Renal cortex interstitium (tissue), 11 donors: ENCODE data around the gene F7. TPM values are rescaled to one million over a fixed set of nuclear protein-coding genes. Genes with fewer than 3 reads are reported as not detected.
"Not testable (repeated sequence)": the region's sequence is repeated elsewhere in the genome, so short reads cannot be mapped to it uniquely, and the experiment has no call there.

ENCODE experiments used
- DNase-seq, 11 donors: peaks; one replicate each; pipeline ENCODE4 v3.0.0-alpha.2; 2013; ENCODE audit warnings: low read depth in 9 of 11, low spot score in 4 of 11; ENCODE audit errors: extremely low read depth in 1 of 11
- polyA plus RNA-seq, 3 donors: library from polyadenylated mRNA; unstranded; fragments of 120-200 nt; gene quantifications; one replicate each; pipeline ENCODE4 v1.2.1, GENCODE V29; 2013; ENCODE audit not compliant: insufficient read length in 3 of 3

Gene F7
- polyA plus RNA-seq, 3 donors, result 3.5 to 3.9 (median 3.5) TPM

DNA sequence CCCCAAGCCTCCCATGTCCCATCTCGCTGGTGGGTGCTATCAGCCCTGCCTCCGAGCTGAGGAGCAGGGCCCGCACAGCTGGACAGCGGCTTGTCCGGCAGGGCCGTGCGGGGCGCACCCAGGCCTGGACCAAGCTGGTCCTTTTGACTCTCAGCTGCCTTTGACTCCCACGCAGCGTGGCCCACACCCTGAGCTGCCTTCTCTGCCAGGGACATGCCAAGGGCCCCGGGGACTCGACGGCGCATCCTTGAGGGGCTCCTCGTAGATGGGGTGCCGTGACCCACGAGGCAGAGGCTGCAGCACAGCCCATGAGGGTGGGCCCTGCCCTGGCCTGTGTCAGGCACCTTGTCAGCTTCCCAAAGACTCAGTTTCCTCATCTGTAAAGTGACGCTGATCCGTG is 38.8 kb upstream of the F7 start:
- DNase-seq, result no peak

DNA sequence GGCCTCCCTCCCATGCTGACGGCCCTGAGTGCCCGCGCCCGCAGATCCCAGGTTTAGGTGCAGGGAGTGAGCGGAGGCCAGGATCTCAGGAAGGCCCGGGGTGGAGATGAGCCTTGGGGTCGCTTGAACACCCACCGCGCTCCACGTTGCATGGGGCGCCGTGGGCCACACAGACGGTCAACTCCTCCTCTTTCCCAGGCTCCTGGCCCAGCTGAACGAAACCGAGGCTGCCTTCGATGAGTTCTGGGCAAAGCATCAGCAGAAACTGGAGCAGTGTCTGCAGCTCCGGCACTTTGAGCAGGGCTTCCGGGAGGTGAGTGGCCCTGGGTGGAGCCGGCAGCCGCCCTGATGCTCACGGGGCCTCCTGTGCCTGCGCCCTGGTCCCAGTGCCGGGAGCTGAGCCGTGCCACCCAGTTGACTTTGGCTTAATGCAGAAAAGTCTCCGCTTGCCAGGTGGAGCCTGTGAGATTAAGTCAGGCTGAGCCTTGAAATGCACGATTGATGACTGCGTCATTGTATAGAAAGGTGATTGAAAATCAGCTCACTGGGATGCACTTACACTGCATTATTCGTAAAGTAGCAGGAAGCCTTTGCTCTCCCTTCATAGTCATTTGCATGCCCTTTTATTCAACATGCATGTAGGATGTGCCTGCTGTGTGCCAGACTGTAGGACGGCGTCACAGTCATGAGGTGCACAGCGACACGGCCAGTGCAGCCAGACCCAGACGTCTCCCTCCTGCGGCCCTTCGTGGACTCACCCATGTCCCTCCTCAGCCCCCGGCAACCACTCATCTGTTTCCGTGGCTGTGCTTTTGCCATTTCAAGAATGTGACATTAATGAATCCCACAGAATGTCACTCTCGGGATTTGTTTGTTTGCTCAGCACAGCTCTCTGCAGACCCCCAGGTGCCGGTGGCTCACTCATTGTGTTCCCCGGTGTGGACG is 35.5 kb upstream of the F7 start:
- no peak for DNase-seq

DNA sequence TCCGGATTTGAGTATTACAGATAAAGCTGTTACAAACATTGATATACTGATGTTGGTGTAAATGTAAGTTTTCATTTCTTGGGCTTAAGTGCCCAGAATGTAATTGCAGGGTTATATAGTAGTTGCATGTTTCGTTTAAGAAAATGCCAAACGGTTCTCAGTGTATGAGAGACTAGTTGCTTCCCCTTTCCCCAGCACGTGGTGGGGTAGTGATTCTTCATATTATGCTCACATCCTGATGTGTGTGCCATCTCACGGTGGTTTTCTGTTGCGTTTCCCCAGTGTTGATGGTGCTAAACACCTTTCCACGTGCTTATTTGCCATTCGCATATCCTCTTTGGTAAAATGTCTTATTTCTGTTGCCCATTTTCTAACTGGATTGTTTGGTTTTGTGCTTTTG is 34.7 kb upstream of the F7 start:
- DNase-seq, result no peak

DNA sequence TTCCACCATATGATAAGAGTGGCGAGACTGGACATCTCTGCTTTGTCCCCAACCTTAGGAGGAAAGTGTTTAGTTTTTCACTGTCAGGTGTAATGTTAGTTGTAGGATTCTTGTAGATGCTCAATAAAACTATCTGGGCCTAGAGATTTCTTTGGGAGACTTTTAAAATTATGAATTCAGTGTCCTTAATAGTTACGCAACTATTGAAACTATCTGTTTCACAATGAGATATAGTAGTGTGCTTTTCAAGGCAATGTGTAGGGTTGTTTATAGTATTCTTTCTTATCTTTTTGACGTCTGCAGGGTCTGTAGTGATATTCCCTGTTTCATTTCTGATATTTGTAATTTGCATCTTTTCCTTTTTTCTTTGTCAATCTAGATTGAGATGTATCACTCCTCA is 33.2 kb upstream of the F7 start:
- no peak for DNase-seq

DNA sequence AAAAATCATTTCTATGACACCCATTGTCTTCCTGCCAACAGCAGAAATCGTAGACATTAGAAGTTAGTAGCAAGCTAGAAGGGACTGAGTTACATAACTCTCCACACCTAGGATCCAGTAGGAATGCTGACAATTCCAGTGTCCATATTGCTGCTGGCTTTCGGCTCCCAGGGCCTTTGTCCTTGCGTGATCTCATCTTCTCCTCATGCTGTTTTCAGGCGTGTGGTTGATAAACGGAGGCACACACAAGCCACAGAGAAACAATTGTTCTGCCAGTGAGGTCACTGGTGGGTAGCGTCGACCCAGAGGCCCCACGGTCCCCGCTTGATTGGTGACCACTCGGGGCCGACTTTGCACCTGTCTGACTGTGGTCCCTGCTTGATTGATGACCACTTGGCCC is 31.6 kb upstream of the F7 start:
- no peak for DNase-seq

DNA sequence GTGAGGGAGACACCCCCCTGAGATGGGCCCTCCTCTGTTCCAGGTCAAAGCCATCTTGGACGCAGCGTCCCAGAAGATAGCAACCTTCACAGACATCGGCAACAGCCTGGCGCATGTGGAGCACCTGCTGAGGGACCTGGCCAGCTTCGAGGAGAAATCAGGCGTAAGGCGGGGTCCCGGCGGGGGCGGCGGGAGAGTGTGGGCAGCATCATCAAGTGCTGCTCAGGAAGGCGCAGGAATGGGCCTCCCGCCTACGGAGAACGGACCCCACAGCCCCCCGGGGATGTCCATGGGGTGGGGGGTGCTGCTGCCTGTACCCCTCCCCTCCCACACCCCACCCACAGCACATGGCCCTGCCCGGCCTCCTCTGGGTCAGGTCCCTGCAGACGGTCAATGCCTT is 31.2 kb upstream of the F7 start:
- DNase-seq, result no peak

DNA sequence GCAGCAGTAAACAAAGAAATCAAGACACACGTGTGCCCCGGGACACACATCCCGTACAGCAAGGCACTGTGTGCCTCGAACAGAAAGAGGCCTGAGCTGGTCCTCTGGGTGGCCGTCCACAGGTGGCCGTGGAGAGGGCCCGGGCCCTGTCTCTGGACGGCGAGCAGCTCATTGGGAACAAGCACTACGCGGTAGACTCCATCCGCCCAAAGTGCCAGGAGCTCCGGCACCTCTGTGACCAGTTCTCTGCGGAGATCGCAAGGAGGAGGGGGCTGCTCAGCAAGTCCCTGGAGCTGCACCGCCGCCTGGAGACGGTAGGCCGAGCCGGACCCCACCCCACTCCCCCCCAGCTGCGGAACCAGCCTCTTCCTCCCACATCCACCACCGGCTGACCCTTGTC is 30.7 kb upstream of the F7 start:
- no peak for DNase-seq

DNA sequence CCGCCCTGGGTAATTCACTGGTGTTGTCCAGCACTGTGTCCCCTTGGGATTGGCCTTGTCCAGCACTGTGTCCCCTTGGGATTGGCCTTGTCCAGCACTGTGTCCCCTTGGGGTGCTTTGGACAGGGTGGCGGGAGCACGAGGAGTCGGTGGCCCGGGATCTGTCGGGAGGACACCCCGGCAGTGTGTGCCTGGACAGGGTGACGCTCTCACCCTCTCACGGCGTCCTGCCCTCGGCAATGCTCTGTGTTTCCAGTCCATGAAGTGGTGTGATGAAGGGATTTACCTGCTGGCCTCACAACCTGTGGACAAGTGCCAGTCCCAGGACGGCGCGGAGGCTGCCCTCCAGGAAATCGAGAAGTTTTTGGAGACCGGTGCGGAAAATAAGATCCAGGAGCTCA is 29.9 kb upstream of the F7 start:
- DNase-seq, result no peak

DNA sequence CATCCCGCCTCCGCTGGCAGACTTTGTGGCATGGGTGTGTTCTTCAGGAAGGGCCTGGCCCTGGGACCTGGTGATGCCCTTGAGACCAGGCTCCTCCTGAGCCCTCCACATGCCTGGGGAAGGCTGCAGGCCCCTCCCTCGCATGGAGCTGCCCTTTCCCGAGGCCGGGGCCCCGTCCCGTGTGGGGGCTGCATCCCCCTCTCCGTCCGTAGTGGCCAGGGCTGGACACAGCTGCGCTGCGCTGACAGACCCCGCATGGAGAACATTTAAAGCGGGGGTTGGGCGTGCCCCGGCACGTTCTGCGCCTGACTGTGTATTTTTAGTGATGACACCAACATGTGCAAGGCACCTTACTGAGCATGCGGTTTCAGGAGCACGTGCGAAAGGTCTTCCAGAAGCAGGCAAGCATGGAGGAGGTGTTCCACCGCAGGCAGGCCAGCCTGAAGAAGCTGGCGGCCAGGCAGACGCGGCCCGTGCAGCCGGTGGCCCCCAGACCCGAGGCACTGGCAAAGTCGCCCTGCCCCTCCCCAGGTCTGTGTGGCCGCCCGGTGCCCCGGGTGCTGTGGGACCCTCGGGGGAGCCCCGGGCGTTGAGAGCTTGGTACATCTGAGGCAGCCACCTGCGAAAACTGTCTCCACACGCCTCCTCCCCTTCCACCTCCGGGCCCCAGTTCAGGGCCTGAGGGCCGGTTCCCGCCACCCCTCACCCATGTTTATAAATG is 28.8 kb upstream of the F7 start:
- no peak for DNase-seq

DNA sequence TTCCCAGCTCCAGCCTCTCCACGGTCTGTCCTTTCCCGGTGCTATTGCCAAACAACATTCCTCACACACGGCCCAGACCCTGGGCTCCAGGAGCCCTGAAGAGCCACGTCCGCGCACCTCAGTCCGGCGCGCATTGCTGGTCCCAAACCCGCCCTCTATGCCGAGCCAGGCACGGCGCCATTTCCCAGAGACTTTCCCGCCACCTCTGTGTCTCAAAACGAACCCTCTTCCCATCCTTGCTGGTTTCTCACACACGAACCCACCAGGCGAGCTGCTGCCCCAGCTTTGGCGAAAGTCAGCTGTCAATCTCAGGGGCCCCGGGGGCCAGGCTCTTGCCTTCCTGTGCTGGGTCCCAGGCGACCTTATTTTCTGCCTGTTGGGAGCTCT is 28.0 kb upstream of the F7 start:
- DNase-seq, result no peak

DNA sequence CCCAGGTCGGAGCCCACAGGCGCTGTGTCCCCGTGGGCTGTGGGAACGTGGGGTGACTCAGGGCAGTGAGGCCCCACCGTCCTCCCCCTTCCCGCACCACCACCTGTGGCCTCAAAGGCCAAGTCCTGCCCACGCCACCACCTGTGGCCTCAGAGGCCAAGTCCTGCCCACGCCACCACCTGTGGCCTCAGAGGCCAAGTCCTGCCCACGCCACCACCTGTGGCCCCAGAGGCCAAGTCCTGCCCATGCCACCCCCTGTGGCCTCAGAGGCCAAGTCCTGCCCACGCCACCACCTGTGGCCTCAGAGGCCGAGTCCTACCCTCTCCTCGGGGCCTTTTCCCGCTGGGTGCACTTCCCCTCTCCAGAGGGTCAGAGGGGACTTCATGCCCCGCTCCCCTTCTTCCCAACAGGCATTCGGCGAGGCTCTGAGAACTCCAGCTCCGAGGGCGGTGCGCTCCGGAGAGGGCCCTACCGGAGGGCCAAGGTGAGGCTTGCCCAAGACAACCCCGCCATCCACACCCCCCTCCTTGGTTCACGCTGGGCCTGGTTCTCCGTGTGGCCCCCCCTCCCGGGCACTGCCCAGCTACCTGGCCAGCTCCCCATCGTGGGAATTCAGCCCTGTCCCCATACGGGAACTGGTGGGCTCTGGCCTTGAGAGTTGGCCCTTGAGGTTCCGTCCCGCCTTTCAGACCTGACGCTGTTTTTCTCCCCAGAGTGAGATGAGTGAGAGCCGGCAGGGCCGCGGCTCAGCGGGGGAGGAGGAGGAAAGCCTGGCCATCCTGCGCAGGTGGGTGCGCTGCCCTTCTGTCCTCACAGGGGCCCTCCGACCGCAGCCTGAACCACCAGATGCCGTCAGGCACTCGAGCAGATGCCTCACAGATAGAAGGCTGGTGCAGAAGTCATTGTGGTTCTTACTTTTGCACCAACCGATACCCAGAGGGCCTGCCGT is 27.4 kb upstream of the F7 start:
- no peak for DNase-seq

DNA sequence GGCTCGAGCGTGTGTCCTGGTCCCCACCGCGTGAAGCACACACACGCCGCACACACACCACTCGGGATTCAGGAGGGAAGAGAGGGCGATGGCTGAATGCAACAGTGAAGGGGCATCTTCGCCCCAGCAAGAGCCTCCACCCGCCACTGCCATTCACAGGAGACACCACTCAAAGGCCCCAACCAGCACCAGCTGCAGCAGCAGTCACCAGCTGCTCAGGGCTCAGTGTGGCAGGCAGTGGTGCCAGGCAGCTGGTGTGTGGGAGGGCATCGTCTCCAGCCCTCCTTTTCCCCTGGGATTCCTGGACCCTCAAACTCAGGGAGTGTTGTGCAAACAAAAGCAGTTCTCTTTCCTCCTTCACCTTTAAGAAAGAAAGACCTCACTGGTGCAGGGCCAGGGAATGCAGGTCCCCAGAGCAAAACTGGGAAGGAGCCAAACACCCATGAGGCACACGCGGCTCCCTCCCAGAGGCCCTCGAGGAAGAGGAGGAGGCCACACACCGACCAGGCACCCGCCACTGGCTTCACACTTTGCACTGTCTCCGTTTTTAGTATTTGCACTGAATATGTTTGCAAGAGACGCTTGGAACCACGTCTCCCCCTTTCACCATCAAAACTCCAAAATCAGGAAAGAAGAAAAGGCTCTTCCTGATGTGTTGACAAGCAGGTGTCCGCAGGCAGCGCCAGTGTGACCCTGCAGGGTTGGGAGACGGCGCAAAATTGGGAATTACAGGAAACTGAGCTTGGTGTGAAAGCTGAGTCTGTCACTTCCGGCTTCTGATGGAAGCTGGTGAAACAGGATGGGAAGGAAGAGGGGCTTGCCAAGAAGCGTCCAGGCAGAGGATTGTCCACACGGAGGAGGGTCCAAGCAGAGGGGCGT is 26.4 kb upstream of the F7 start:
- peak in 1 of 11 donors; percentile 39 for DNase-seq

DNA sequence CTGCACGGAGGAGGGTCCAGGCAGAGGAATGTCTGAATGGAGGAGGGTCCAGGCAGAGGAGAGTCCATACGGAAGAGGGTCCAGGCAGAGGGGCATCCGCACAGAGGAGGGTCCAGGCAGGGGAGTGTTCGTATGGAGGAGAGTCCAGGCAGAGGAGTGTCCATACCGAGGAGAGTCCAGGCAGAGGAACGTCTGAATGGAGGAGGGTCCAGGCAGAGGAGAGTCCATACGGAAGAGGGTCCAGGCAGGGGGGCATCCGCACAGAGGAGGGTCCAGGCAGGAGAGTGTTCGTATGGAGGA is 25.9 kb upstream of the F7 start:
- DNase-seq, result not testable (repeated sequence)

DNA sequence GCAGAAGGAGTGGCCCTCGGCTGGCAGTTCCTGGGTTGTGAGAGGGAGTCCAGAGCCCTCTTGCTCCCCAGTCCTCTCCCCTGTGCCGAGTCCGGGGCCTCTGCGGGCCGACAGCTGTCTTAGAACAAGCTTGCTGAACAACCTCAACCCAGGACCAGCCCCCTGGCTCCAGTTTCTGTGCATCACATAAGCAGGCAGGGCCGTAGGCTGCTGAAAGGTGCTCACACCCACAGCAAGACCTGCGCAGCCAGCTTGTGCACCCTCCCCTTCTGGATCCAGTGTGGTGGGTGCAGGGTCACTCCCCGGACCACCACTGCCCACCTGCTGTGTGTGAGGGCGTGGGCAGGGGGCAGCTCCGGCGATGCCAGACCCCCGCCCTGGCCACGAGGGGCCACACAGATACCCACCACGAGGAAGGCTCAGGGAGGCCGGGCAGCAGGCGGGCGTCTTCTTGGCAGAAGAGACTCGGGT is 25.2 kb upstream of the F7 start:
- DNase-seq, result no peak

DNA sequence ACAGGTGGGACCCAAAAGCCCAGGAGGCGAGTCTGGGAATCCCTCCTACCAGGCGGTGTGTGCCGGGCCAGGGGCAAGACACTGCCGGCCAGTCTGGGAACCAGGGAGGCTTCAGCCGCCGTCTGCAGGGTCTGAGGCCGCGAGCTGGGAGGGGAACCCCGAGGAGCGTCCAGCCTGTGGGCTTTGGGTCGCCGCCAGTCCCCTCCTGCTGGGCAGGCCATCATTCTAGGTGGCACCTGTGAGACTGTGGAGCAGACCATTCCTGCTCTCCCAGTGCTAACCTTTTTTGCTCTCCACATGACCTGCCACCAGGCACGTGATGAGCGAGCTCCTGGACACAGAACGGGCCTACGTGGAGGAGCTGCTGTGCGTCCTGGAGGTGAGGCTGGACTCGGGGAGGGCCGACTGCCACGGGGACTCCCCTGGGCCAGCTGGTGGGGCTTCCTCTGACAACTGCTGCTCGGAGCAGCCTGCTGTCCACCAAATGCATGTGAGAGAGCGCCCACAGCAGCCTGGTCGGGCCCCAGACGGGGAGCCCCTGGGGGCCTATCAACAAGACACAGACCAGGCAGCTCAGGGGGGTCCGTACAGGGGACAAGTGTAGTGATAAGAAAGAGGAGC is 24.6 kb upstream of the F7 start:
- DNase-seq, result no peak

DNA sequence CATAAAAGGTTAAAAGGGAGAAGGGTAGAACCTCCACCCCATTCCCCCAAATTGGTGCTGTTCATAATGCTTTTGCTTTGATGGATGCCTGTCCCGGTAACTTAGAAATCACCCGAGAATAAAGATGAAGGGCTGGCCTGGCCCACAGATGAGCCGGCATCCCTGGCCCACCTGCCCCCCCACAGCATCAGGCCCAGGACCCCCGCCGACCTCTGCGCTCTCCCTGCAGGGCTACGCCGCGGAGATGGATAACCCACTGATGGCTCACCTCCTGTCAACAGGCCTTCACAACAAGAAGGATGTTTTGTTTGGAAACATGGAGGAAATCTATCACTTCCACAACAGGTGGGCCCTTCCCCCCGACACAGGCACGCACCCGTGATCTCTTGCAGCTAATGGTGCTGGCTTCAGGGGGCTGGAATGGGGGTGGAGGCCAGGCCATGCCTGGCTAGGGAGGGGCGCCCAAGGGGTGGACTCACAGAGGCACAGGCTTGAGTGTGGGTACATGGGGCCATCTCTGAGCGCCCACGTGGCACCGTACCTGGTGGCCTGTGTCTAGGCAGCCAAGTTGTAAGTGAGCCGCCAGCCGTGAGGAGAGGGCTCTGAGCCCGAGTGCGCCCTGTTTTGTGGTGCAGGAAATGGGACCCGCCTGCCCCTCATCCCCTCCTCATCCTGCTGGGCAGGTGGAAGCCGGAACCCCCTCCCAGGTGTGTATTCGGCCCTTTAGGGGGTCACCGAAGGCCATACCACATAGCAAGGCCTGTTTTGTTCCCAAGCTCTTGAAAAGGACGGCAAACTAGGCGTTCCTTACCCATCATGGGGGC is 23.2 kb upstream of the F7 start:
- DNase-seq, result no peak

DNA sequence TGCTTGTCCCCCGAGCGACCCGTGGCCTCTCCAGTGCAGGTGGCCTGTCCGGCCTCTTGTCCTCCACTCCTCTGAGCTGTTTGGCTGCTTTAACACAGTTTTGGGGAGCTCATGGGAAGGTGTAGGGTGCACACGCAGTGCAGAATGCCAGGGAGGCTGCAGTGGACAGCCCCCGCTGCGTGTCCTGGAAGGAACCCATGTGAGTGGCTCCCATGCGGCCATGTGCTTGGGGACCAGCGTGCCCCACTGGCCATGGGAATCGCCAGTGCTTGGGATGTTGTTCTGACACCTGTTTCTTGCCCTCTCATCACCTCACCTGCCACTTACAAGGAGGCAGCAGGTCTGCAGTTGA is 22.6 kb upstream of the F7 start:
- no peak for DNase-seq
